ENCODE results near the gene PIN4.

DNA sequence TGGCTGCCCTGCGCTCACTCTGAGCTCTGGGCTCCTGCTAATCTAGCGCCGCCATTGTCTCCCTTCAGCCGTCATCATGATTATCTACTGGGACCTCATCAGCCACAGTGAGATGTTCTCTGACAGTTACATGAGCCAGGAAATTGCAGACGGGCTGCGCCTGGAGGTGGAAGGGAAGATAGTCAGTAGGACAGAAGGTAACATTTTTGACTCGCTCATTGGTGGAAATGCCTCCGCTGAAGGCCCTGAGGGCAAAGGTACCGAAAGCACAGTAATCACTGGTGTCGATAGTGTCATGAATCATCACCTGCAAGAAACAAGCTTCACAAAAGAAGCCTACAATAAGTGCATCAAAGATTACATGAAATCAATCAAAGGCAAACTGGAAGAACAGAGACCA is 21.8 kb upstream of the PIN4 start:
- TF ChIP-seq, protein P1, sequence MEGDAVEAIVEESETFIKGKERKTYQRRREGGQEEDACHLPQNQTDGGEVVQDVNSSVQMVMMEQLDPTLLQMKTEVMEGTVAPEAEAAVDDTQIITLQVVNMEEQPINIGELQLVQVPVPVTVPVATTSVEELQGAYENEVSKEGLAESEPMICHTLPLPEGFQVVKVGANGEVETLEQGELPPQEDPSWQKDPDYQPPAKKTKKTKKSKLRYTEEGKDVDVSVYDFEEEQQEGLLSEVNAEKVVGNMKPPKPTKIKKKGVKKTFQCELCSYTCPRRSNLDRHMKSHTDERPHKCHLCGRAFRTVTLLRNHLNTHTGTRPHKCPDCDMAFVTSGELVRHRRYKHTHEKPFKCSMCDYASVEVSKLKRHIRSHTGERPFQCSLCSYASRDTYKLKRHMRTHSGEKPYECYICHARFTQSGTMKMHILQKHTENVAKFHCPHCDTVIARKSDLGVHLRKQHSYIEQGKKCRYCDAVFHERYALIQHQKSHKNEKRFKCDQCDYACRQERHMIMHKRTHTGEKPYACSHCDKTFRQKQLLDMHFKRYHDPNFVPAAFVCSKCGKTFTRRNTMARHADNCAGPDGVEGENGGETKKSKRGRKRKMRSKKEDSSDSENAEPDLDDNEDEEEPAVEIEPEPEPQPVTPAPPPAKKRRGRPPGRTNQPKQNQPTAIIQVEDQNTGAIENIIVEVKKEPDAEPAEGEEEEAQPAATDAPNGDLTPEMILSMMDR (IDR thresholded peaks at IDR 0.05 in 2 of 3, conservative IDR thresholded peaks at IDR 0.05 in 1 of 3; ENCODE audit: borderline replicate concordance in 1 of 3, insufficient read depth in 1 of 3, low read depth in 2 of 3, low read length in 2 of 3), result no peak
- TF ChIP-seq POLR2AphosphoS5 (IDR thresholded peaks at IDR 0.05; ENCODE audit: low read depth, low read length) (no peak), JUND (IDR thresholded peaks at IDR 0.05) (no peak)
- TF ChIP-seq, protein P2, sequence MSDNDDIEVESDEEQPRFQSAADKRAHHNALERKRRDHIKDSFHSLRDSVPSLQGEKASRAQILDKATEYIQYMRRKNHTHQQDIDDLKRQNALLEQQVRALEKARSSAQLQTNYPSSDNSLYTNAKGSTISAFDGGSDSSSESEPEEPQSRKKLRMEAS (IDR thresholded peaks at IDR 0.05), result no peak
